Measurements from ENCODE around the gene BIN2.
"Not testable (repeated sequence)": the region's sequence is repeated elsewhere in the genome, so short reads cannot be mapped to it uniquely, and the experiment has no call there.

The BIN2 gene

GRCh38 chr12:51318057-51318806 is 5.7 kb downstream of the BIN2 start:
- H3K4me1 Mint-ChIP-seq (ENCODE audit: low read depth): peaks cover 50% of the 10 kb centered on the region
- H3K27ac Mint-ChIP-seq: peak overlapping the region; percentile 91
- H3K27me3 Mint-ChIP-seq (ENCODE audit: low read depth); H3K9me3 Mint-ChIP-seq; DNase-seq (ENCODE audit: low spot score): not testable (repeated sequence)
- peak overlapping the region; percentile 83 for H3K4me3 Mint-ChIP-seq
- H3K36me3 Mint-ChIP-seq (ENCODE audit: low read depth): peaks cover 58% of the 10 kb centered on the region

- H3K4me1 Mint-ChIP-seq (ENCODE audit: low read depth): peaks cover 28% of the 10 kb centered on the region
- H3K4me3 Mint-ChIP-seq: no peak overlapping the region
- H3K9me3 Mint-ChIP-seq: no peaks in the 10 kb centered on the region
- H3K36me3 Mint-ChIP-seq (ENCODE audit: low read depth): peaks cover 59% of the 10 kb centered on the region
- H3K27me3 Mint-ChIP-seq (ENCODE audit: low read depth): no peaks in the 10 kb centered on the region
- no peak overlapping the region for H3K27ac Mint-ChIP-seq
- DNase-seq (ENCODE audit: low spot score): no peak
Observed at GRCh38 chr12:51311389-51311788, 12.6 kb downstream of the BIN2 start.

DNA sequence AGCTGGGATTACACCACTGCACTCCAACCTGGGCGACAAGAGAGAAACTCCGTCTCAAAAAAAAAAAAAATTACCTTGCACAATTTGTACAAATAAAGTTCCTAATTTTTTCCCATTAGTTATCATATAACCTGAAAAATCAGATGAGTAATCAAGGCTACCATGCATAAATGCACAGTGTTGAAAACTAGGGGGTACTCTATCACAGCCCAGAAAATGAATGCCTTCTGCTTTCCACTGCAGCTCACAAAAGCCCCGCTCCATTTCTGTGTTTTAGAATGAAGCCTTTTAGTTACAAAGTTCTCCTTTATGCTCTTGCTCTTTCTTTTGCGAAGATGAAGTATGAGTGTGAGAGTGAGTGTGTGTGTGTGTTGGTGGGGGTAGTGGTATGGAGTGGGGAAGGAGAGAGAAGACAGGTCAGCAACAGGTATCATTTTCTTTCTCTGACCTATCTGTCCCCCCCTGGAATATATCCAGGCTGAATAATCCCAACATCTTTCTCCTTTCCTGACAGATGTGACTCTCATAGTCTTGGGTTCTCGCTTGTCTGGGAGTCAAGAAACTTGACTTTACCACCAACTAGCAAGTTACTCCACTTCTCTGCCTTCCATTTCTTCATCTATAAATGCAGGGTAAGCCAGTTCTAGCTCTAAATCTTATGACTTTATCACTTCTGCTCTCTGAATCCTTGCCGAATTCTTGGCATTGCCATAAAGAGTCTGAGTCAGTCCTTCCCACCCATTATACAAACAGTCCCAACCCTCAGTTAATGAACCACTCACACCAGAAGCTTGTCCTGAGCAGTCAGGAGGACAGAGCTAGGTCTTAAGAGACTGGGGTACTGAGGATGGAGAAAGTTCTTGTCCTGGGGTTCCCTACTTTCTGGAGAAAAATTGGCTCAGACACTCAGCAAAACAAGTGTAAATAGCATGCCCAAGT is 16.1 kb downstream of the BIN2 start:
- Mint-ChIP-seq H3K27me3 (ENCODE audit: low read depth) (no peaks in the 10 kb centered on the region), H3K9me3 (no peaks in the 10 kb centered on the region), H3K36me3 (ENCODE audit: low read depth) (peaks cover 68% of the 10 kb centered on the region), H3K4me3 (no peak overlapping the region), H3K27ac (no peak overlapping the region), H3K4me1 (ENCODE audit: low read depth) (peaks cover 23% of the 10 kb centered on the region)
- no peak for DNase-seq (ENCODE audit: low spot score)

DNA sequence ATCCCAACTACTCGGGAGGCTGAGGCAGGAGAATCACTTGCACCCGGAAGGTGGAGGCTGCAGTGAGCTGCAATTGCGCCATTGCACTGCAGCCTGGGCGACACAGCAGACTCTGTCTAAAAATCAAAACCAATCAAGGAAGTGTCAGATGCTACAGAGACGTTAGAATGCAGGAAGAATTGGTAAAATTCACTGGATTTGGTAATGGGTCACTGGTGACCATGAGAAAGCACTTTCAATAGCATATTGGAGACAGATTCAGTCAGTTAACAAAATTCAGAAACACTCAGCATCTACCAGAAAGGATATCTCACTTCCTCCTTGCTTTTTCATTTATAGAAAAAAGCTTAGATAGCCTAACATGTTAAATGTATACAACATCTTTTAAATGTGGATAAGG is 17.5 kb downstream of the BIN2 start:
- no peak for DNase-seq (ENCODE audit: low spot score)
- Mint-ChIP-seq H3K4me1 (ENCODE audit: low read depth) (peaks cover 18% of the 10 kb centered on the region), H3K4me3 (no peak overlapping the region), H3K36me3 (ENCODE audit: low read depth) (peaks cover 69% of the 10 kb centered on the region), H3K27me3 (ENCODE audit: low read depth) (no peaks in the 10 kb centered on the region), H3K27ac (no peak overlapping the region), H3K9me3 (no peaks in the 10 kb centered on the region)

- DNase-seq (ENCODE audit: low spot score); H3K4me1 Mint-ChIP-seq (ENCODE audit: low read depth); H3K9me3 Mint-ChIP-seq; H3K4me3 Mint-ChIP-seq; H3K27ac Mint-ChIP-seq; H3K27me3 Mint-ChIP-seq (ENCODE audit: low read depth): not testable (repeated sequence)
- H3K36me3 Mint-ChIP-seq (ENCODE audit: low read depth): peaks cover 59% of the 10 kb centered on the region
Observed at GRCh38 chr12:51300768-51301167, 23.2 kb downstream of the BIN2 start.

- Mint-ChIP-seq H3K27ac (no peak overlapping the region), H3K27me3 (ENCODE audit: low read depth) (no peaks in the 10 kb centered on the region), H3K4me1 (ENCODE audit: low read depth) (peaks cover 2% of the 10 kb centered on the region), H3K9me3 (no peaks in the 10 kb centered on the region), H3K4me3 (no peak overlapping the region), H3K36me3 (ENCODE audit: low read depth) (peaks cover 59% of the 10 kb centered on the region)
- no peak for DNase-seq (ENCODE audit: low spot score)
Observed at GRCh38 chr12:51295651-51296050, 28.3 kb downstream of the BIN2 start.

DNA sequence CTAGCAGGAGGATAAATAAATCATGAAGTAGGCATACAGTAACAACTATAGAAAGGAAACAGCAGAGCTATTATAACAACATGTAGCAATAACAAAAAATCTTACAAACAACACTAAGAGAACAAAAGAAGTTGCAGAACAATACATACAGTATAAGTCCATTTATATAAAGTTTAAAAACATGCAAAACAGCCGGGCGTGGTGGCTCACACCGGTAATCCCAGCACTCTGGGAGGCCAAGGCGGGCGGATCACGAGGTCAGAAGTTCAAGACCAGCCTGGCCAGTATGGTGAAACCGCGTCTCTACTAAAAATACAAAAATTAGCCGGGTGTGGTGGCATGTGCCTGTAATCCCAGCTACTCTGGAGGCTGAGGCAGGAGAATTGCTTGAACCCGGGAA is 29.9 kb downstream of the BIN2 start:
- peaks cover 57% of the 10 kb centered on the region for H3K36me3 Mint-ChIP-seq (ENCODE audit: low read depth)
- H3K4me3 Mint-ChIP-seq; H3K27me3 Mint-ChIP-seq (ENCODE audit: low read depth); DNase-seq (ENCODE audit: low spot score); H3K9me3 Mint-ChIP-seq; H3K4me1 Mint-ChIP-seq (ENCODE audit: low read depth); H3K27ac Mint-ChIP-seq: not testable (repeated sequence)

DNA sequence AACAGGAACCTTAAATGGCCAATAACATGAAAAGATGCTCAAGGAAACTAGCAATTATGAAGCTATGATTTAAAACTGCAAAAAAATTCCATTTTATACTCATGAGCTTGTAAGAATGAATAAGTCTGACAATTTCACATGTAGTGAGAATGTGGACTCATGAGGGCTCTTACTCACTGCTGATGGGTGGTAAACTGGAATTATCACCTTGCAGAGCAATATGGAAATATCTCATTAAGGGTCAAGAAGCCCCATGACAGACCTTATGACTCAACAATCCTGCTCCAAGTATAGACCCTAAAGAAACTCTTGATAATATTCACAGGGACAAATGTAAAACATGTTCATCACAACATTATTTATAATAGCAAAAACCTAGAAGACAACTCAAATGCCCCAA is 30.3 kb downstream of the BIN2 start:
- no peaks in the 10 kb centered on the region for H3K9me3 Mint-ChIP-seq
- no peak for DNase-seq (ENCODE audit: low spot score)
- no peaks in the 10 kb centered on the region for H3K27me3 Mint-ChIP-seq (ENCODE audit: low read depth)
- no peak overlapping the region for H3K4me3 Mint-ChIP-seq
- peaks cover 2% of the 10 kb centered on the region for H3K4me1 Mint-ChIP-seq (ENCODE audit: low read depth)
- peaks cover 59% of the 10 kb centered on the region for H3K36me3 Mint-ChIP-seq (ENCODE audit: low read depth)
- H3K27ac Mint-ChIP-seq: no peak overlapping the region

DNA sequence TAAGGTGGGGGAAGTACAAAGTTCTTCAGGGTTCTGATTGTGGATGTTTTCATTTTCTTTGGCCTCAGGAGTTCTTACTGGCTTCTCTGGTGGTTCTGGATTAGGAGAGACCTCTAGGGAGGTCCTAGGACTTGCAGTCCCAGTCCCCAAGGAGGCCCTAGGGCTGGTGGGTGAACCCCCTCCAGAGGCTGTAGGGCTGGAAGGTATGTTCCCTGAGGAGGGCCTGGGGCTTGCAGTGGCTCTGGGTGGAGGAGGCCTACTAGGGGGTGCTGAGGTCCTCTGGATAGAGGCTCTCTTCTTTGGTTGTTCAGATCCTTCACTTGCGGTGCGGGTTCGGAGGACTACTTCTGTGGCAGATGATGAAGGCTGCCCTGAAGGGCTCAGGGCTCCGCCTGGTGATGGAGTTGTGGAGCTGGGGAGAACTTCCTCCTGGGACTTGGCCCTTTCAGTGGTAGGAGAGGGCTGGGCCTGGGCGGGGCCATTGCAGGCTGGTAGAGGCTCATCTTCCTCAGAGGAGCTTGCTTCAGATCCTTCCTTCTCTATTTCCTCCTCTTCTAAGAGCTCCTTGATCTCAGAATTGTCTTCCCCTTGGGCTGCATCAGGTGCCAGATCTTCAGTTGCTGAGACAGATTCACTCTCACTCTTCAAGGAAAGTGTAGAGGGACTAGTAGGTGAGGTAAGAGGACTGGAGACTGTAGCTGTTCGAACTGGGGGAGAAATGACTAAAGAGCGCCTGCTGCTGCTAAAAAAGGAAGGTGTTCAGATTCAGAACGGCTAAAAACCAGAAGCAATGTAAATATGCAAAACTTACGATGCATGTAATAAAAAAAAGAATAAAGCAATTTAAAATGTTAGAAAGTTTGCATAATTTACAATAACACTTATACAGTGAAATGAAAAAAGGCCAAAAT is 32.1 kb downstream of the BIN2 start:
- H3K4me1 Mint-ChIP-seq (ENCODE audit: low read depth); H3K4me3 Mint-ChIP-seq; DNase-seq (ENCODE audit: low spot score); H3K27ac Mint-ChIP-seq; H3K27me3 Mint-ChIP-seq (ENCODE audit: low read depth); H3K9me3 Mint-ChIP-seq: not testable (repeated sequence)
- peaks cover 58% of the 10 kb centered on the region for H3K36me3 Mint-ChIP-seq (ENCODE audit: low read depth)

DNA sequence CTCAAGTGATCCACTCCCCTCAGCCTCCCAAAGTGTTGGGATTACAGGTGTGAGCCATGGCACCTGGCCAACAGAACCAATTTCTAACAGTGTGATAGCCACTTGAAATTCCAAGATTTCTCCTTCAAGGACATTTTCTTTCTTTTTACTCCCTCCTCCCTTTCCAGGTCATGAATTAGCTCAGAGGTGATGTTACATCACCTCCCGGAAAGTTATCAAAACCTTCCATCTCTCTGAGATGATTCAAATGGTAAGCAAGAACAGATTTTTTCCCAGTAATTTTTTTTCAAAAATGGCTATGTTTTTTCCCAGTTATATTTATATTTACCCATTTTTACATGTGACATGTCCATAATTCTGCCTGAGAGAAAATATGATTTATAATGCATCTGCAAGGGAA is 38.1 kb downstream of the BIN2 start:
- no peak overlapping the region for H3K4me3 Mint-ChIP-seq
- H3K27me3 Mint-ChIP-seq (ENCODE audit: low read depth): no peaks in the 10 kb centered on the region
- peaks cover 44% of the 10 kb centered on the region for H3K36me3 Mint-ChIP-seq (ENCODE audit: low read depth)
- no peaks in the 10 kb centered on the region for H3K9me3 Mint-ChIP-seq
- no peak for DNase-seq (ENCODE audit: low spot score)
- no peaks in the 10 kb centered on the region for H3K4me1 Mint-ChIP-seq (ENCODE audit: low read depth)
- no peak overlapping the region for H3K27ac Mint-ChIP-seq

- no peak for DNase-seq (ENCODE audit: low spot score)
Observed at GRCh38 chr12:51281202-51281924, 42.6 kb downstream of the BIN2 start.

GRCh38 chr12:51275088-51275487 is 48.9 kb downstream of the BIN2 start:
- peaks cover 21% of the 10 kb centered on the region for H3K27me3 Mint-ChIP-seq (ENCODE audit: low read depth)

More at GRCh38 chr12:51281202-51281924, 42.6 kb downstream of the BIN2 start:
- Mint-ChIP-seq H3K4me3 (no peak overlapping the region), H3K9me3 (no peaks in the 10 kb centered on the region), H3K27ac (no peak overlapping the region), H3K27me3 (ENCODE audit: low read depth) (no peaks in the 10 kb centered on the region), H3K4me1 (ENCODE audit: low read depth) (no peaks in the 10 kb centered on the region), H3K36me3 (ENCODE audit: low read depth) (peaks cover 27% of the 10 kb centered on the region)

DNA sequence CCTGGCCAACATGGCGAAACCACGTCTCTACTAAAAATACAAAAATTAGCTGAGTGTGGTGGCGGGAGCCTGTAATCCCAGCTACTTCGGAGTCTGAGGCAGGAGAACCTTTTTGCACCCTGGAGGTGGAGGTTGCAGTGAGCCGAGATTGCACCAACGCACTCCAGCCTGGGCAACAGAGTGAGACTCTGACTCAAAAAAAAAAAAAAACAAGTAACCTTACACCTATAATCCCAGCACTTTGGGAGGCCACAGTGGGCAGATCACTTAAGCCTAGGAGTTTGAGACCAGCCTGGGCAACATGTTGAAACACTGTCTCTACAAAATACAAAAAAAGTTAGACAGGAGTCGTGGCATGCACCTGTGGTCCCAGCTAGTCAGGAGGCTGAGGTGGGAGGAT is 51.2 kb downstream of the BIN2 start:
- H3K4me1 Mint-ChIP-seq (ENCODE audit: low read depth): peaks cover 13% of the 10 kb centered on the region
- not testable (repeated sequence) for H3K27ac Mint-ChIP-seq; H3K4me3 Mint-ChIP-seq; H3K9me3 Mint-ChIP-seq; H3K36me3 Mint-ChIP-seq (ENCODE audit: low read depth); DNase-seq (ENCODE audit: low spot score)
- peaks cover 38% of the 10 kb centered on the region for H3K27me3 Mint-ChIP-seq (ENCODE audit: low read depth)

More at GRCh38 chr12:51275088-51275487, 48.9 kb downstream of the BIN2 start:
- Mint-ChIP-seq H3K27ac (no peak overlapping the region), H3K9me3 (no peaks in the 10 kb centered on the region), H3K36me3 (ENCODE audit: low read depth) (no peaks in the 10 kb centered on the region), H3K4me1 (ENCODE audit: low read depth) (peaks cover 8% of the 10 kb centered on the region), H3K4me3 (no peak overlapping the region)
- DNase-seq (ENCODE audit: low spot score): no peak

All from T-helper 2 cell treated with Interferon-gamma antibody and Interleukin-4, amounts not matched to agents 5 μg/mL and 100 μg/mL, for 36 hours (primary cell).